ENCODE measurements around the gene ORAI3.

DNA sequence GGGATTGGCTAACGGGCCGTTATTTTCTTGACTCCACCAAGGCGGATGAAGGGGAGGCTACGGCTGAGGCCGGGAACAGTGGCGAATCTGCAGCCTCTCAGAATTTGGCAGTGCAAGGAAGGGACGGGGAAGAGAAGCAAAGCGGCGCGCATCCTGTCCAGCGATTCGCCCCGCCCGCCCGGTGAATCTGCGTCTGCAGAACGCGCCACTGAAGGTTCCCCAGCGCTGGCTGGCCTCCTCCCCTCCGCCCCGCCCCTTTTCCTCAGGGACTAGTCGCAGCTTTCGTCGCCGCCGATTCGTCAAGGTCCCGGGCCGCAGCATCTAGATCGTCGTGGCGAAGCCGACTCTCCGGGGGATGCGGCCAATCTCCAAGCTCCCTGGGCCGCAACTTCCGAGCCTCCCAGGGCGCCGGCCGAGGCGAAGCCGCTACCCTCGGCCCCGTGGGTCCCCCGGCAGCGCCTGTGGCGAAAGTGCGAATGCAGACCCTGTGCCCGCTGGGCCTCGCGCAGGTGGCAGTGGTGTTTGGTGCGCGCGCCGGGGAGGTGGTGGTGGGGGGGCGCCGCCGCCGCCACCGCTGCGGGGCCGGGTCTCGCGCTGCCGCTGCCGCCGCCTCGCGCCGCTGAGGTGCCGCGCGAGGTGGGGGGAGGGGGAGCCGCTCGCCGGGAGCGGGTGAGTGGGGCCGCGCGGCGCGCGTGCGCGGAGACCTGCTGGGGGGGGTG, 8.7 kb downstream of the ORAI3 start, which contains the start of gene SETD1A:
- TF ChIP-seq EZH2phosphoT487 (IDR thresholded peaks at IDR 0.05; ENCODE audit: low read depth, severe bottlenecking, unreplicated experiment): no peak
- TF ChIP-seq CTCF (IDR thresholded peaks at IDR 0.05; ENCODE audit: poor library complexity): no peak
